ENCODE measurements around the gene SIK1.
A peak's percentile ranks its signal among the peaks of the same experiment; 100 is the strongest.
"Not testable (repeated sequence)": the region's sequence is repeated elsewhere in the genome, so short reads cannot be mapped to it uniquely, and the experiment has no call there.

The SIK1 gene

GRCh38 chr21:43383351-43383750 is 43.6 kb downstream of the SIK1 start:
- not testable (repeated sequence) for DNase-seq

GRCh38 chr21:43382902-43383301 is 44.0 kb downstream of the SIK1 start:
- not testable (repeated sequence) for DNase-seq

GRCh38 chr21:43380852-43381533 is 45.9 kb downstream of the SIK1 start:
- not testable (repeated sequence) for DNase-seq

DNA sequence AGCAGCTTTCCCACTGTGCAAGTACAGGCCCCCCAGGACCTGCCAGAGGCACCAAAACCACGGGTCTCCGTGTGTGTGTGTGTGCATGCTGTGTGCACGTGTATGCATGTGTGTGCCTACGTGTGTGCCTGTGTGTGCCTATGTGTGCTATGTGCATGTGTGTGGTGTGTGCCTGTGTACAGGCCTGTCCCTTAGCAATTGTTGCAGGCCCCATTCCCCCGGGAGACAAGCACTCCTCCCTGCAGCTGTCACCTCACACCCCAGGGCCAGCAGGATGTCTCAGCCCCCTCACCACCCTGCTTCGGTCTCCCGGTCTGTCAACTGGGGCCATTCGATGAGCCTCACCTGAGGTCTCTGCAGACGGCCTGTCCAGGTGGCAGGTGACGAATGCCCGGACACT is 46.6 kb downstream of the SIK1 start:
- not testable (repeated sequence) for DNase-seq

GRCh38 chr21:43379626-43380122 is 47.3 kb downstream of the SIK1 start:
- DNase-seq = not testable (repeated sequence)

DNA sequence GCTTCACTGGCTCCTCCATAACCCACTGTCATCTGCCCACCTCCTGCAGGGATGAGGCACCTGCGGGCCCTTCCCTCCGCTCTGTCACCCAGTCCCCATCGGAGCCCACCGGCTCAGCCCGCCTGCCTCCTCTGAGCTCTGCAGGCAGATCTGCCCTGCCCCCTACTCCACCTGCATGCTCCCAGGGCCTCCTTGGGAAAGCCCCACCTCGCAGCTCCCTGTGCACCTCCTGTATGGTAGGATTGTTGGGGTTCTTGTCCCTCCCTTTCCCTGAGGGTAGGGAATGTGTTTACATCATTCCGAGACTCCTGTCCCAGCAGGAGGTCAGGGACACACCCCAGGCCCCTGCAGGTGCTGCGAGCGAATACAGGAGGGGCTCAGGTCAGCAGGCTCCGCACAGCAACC is 50.5 kb downstream of the SIK1 start:
- DNase-seq = no peak

GRCh38 chr21:43375837-43376477 is 51.0 kb downstream of the SIK1 start:
- DNase-seq = no peak

GRCh38 chr21:43375006-43375836 is 51.7 kb downstream of the SIK1 start:
- no peak for DNase-seq

DNA sequence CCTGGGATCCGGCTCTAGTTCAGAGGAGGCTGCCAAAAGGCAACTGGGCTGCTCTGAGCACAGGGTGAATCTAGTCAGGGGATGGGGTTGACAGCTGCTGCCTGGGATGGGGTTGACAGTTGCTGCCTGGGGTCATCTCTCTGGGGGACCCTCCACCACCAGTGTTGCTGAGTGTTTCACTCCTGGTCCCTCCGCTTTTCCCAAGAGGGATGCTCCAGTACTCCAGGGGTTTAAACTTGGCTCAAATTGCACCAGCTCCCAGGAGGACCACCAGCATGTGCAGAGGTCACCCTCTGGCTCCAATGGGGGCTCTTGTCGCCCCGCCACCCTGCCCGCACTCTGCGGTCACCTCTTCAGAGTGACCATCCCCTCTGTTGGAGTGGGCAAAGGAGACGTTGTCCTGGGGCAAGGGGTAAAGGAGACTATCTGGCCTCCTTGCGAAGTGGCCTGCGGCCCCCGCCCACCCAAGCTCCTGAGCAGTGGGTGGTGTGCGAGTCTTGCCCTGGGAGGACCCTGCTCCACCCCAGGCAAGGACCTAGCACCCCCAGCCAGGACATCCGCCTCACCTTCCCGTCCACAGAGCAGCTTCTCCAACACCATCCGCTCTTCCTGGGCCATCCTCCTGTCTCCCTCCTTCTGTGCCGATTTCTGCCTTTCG is 52.6 kb downstream of the SIK1 start:
- DNase-seq = no peak

GRCh38 chr21:43373362-43374227 is 53.3 kb downstream of the SIK1 start:
- DNase-seq = no peak

DNA sequence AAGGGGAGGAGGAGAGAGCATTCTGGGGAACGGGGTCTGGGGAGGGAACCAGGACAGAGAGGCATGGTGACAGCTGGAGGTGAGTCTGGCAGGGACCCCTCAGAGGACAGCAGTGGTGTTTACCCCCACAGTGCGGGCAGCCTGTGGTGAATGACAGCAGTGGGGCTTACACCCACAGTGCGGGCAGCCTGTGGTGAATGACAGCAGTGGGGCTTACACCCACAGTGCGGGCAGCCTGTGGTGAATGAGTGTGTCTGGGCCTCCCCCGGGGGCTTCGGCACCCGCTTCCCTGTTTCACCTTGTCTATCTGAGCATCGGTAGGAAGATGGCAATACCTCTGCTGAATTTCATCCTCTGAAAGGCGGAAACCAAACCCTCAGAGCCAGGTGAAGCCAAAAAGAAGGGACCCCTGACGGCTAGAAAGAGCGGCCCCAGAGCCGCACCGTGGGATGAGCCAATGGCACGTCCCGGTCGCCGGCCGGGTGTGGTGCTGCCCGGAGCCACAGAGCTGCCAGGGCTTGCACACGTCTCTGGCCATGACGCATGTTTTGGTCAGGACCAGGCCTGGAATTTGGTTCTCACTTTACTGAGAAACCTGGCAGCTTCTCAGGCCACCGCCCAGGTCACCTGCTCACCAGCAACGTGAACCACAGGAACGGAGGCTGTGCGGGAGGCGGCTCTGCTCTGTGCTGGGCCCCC is 54.1 kb downstream of the SIK1 start:
- DNase-seq = no peak

- no peak for DNase-seq
These were observed 55.1 kb downstream of the SIK1 start for GRCh38 chr21:43371786-43372185.

- DNase-seq = no peak
These were observed 55.9 kb downstream of the SIK1 start for GRCh38 chr21:43370888-43371570.

DNA sequence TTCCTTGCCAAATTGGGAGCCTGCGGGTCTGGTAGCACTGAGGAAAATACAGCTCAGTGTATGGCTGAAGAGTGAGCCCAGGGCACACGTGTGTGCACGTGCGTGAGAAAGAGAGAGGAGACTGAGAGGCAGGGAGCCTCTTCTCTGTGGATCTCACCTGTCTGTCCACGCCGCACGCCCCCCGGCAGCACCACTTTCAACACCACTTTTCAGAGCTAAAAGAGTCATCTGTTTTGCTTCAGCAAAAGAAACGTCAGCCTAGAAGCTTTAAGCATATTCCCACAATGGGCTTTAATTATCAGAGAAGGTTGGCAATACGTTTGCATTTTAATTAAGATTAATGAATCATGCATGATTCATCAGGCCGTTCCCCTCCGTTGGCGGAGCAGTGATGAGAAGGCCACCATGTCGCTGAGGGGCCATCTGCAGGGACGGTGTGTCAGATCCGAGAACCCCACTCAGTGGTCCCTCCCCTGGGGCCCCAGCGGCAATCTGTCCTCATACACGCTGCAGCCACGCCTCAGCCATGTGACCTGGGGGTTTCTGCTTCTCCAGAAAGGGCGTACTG is 56.8 kb downstream of the SIK1 start:
- DNase-seq = peak in 1 of 2 experiments; percentile 60

DNA sequence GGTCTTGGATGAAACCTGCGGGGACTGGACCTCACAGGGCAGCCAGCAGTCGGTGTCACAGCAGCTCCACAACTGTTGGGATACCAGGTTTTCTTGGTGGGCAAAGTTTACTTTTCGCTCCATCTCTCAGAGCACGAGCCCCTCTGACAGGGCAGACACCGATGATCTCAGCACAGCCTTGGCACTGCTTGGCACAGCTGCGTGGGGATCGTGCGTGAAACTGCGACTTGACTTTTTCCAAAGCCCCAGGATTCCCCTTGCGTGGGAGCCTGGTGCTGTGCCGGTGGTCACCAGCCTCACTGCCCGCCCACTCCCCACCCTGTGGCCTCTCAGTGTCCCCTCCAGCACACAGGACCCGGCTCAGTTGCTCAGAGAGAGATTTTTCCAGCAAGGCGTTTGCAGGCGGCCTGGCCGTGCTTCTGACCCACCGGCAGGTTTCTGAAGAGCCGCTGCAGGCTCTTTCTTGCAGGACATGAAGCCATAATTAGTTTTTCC is 57.3 kb downstream of the SIK1 start:
- DNase-seq = no peak

- no peak for DNase-seq
These were observed 57.8 kb downstream of the SIK1 start for GRCh38 chr21:43369124-43369523.

- DNase-seq = no peak
These were observed 58.2 kb downstream of the SIK1 start for GRCh38 chr21:43368685-43369084.

GRCh38 chr21:43367859-43368258 is 59.1 kb downstream of the SIK1 start:
- DNase-seq = no peak

- peak; percentile 77 to 94 for DNase-seq
These were observed 59.6 kb downstream of the SIK1 start for GRCh38 chr21:43367296-43367695.

DNA sequence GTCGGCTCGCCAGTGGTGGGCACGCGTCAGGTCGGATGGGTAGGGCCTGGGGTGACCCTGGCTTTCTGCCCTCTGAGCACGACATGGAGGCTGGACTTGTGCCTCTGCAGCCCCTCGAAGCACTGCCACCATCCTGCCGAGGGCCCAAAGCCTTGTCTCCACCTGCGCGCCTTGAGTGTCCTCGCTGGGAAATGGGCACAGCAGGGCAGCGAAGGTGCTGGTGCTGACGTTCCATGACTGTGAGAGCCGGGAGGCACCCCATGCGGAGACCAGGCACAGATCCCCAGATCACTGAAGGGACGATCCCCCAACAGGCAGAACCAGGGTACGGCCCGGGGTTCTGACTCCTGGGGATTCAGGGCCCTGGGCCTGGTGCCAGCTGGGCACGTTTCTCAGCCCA is 60.3 kb downstream of the SIK1 start:
- no peak for DNase-seq
